Measurements from ENCODE around the gene BAIAP2. TPM values are rescaled to one million over a fixed set of nuclear protein-coding genes. Genes with fewer than 3 reads are reported as not detected.

Gene BAIAP2
- total and polyA plus RNA-seq, 10 of the 15 experiments (the other 5 are each of a cell fraction or from before 2014, with no cell fraction given), result 0.15 to 1.2 (median 0.46) TPM; not detected in 2

- H3K27me3 ChIP-seq (replicated peaks in 1 of 2; ENCODE audit: control insufficient read depth in 2 of 2, insufficient read depth in 2 of 2, low read length in 1 of 2), result no peaks in the 10 kb centered on the region
- in situ Hi-C loops (cut with MboI), result no loop called here
- no peak for FAIRE-seq
- ChIA-PET CTCF (no interaction called here), SMC1A (ENCODE audit: uncharacterized antibody, unreplicated experiment) (no interaction called here), POLR2A (no interaction called here), RAD21 (ENCODE audit: unreplicated experiment) (no interaction called here)
- no peak for ATAC-seq
- no peak overlapping the region for H3K9ac ChIP-seq (ENCODE audit: control insufficient read depth, insufficient read depth, low read length)
- no peak for DNase-seq (ENCODE audit: low read depth, low spot score)
- H3K4me3 ChIP-seq, result no peak overlapping the region
- BruUV-seq (replicated peaks), result no TSS peak
- no peak overlapping the region for H3K4me2 ChIP-seq (ENCODE audit: control insufficient read depth, insufficient read depth)
- H2AFZ ChIP-seq (ENCODE audit: control insufficient read depth, low read depth, low read length), result no peak overlapping the region
- 42% methylated on average over 14 of the region's 14 CpGs for WGBS (ENCODE audit: insufficient coverage, insufficient replicate concordance, low lambda C conversion rate, missing lambda C conversion rate)
- H3K36me3 ChIP-seq (ENCODE audit: control insufficient read depth in 2 of 2, insufficient read depth in 2 of 2, low read length in 1 of 2), result no peaks in the 10 kb centered on the region
- no peaks in the 10 kb centered on the region for H3K9me3 ChIP-seq (replicated peaks; ENCODE audit: control insufficient read depth, insufficient read depth, low read length)
- H4K20me1 ChIP-seq (ENCODE audit: control insufficient read depth, insufficient read depth), result no peaks in the 10 kb centered on the region
- H3K79me2 ChIP-seq (ENCODE audit: control insufficient read depth, insufficient read depth, low read length), result no peaks in the 10 kb centered on the region
- intact Hi-C loops (cut with micrococcal nuclease; ENCODE audit: unreplicated experiment), result no loop called here
- peaks cover 9% of the 10 kb centered on the region for H3K4me1 ChIP-seq (ENCODE audit: control insufficient read depth, insufficient read depth, low read length)
- TF ChIP-seq MYC (IDR thresholded peaks at IDR 0.05; ENCODE audit: insufficient read depth, insufficient read length, insufficient replicate concordance, low read length, severe bottlenecking), result no peak
- TF ChIP-seq EED (IDR thresholded peaks at IDR 0.05; ENCODE audit: low read depth), result no peak
- no peak for TF ChIP-seq SUPT20H (IDR thresholded peaks at IDR 0.05; ENCODE audit: borderline replicate concordance, control insufficient read depth, low read depth, low read length)
- TF ChIP-seq PKNOX1 (IDR thresholded peaks at IDR 0.05), result no peak
- TF ChIP-seq SMAD1 (IDR thresholded peaks at IDR 0.05; ENCODE audit: low read depth, partially characterized antibody), result no peak
- TF ChIP-seq SMARCA5 (IDR thresholded peaks at IDR 0.05), result no peak
- no peak for TF ChIP-seq EZH2 (IDR thresholded peaks at IDR 0.05; ENCODE audit: borderline replicate concordance, control insufficient read depth, low read depth, low read length)
- no peak for TF ChIP-seq ZNF207 (IDR thresholded peaks at IDR 0.05; ENCODE audit: borderline replicate concordance)
- TF ChIP-seq CBFB (IDR thresholded peaks at IDR 0.05; ENCODE audit: low read depth), result no peak
- H3K27ac ChIP-seq (ENCODE audit: control insufficient read depth, insufficient read depth), result no peak overlapping the region
Measured at GRCh38 chr17:81044428-81044763, 9.4 kb downstream of the BAIAP2 start.
